Activated naive CD4-positive, alpha-beta T cell treated with anti-CD3 and anti-CD28 coated beads for 36 hours (primary cell): ENCODE results near the gene SAV1. TPM values are rescaled to one million over a fixed set of nuclear protein-coding genes. Genes with fewer than 3 reads are reported as not detected.
"Not testable (repeated sequence)": the region's sequence is repeated elsewhere in the genome, so short reads cannot be mapped to it uniquely, and the experiment has no call there.

Experiments used
- CTCF ChIA-PET: fragments of 350-600 bp; sonication (Branson Sonifier 250); formaldehyde crosslinking; loops from one replicate; lab custom pipeline; 2021; ENCODE audit warnings: antibody characterized with exemption; lab: Charles Lee
- DNase-seq: peaks from one replicate; pipeline ENCODE4 v3.0.0-alpha.2; 2020
- H3K27ac Mint-ChIP-seq: one replicate; pipeline ENCODE4 v1.8.0; 2021; ENCODE audit warnings: mild to moderate bottlenecking, mixed read lengths
- H3K27me3 Mint-ChIP-seq: one replicate; pipeline ENCODE4 v1.8.0; 2021; ENCODE audit warnings: low read depth, mixed read lengths
- H3K36me3 Mint-ChIP-seq: one replicate; pipeline ENCODE4 v1.8.0; 2021; ENCODE audit warnings: low read depth, mixed read lengths
- H3K4me1 Mint-ChIP-seq: one replicate; pipeline ENCODE4 v1.8.0; 2021; ENCODE audit warnings: low read depth, mixed read lengths
- H3K4me3 Mint-ChIP-seq: one replicate; pipeline ENCODE4 v1.8.0; 2021; ENCODE audit warnings: mild to moderate bottlenecking, moderate library complexity, mixed read lengths
- H3K9me3 Mint-ChIP-seq: one replicate; pipeline ENCODE4 v1.8.0; 2021; ENCODE audit warnings: mixed read lengths
- intact Hi-C: fragments of 100-400 bp; cut with micrococcal nuclease; formaldehyde crosslinking; loops from one replicate; pipeline ENCODE4 v1.15.1; 2023
- total RNA-seq, 2 experiments: library from RNA; stranded (reverse); gene quantifications; one replicate each; pipeline ENCODE4 v1.2.3, GENCODE V29; 2021

Gene SAV1
- total RNA-seq, 2 experiments from 2014 or later = 12.7 to 13.5 TPM

DNA sequence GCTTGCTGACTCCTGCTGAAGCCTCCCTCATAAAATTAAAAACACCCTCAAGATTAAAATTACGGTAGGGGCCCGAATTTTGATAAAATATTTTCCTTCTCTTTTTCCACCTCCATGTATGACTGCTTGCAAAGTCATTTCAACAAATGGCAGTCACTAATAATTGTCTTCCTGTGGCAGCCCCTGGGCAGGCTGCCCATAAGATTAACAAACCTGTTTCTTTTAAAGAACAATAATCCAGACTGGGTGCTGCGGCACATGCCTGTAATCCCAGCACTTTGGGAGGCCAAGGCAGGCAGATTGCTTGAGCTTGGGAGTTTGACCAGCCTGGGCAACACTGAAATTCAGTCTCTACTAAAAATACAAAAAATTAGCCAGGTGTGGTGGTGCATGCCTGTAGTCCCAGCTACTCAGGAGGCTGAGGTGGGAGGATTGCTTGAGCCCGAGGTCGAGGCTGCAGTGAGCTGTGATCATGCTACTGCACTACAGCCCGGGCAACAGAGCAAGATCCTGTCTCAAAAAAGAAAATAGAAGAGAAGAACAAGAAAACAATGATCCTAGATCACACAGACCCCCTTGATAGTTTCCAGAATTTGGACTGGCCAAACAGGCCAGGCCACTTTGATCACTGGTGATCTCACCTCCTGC, 8.7 kb downstream of the SAV1 start:
- CTCF ChIA-PET = no interaction called here
- H3K4me1 Mint-ChIP-seq = peaks cover 13% of the 10 kb centered on the region
- intact Hi-C loops = no loop called here
- H3K36me3 Mint-ChIP-seq = peaks cover 17% of the 10 kb centered on the region
- DNase-seq = no peak
- no peak overlapping the region for H3K27ac Mint-ChIP-seq
- H3K27me3 Mint-ChIP-seq = no peaks in the 10 kb centered on the region
- no peaks in the 10 kb centered on the region for H3K9me3 Mint-ChIP-seq
- H3K4me3 Mint-ChIP-seq = no peak overlapping the region

DNA sequence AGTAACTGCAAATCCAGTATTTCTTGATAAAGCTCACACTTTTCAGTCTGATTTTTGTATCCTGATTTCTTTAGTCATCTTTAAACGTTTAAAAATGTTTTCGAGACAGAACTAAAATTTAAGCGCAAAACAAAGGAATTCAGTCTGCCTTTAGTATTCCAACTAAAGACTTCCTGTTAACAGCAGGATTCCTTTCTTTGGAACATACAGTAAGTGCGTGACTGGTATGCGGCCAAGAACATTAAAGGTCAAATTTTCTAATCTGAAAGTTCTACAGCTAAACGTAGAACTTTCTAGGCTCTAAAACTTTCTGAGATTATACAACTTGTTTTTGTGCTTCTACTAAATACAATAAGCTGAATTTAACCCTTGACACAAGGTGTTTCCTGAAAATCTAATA, 9.9 kb downstream of the SAV1 start:
- intact Hi-C loops = no loop called here
- Mint-ChIP-seq H3K27ac (no peak overlapping the region), H3K4me3 (no peak overlapping the region), H3K9me3 (no peaks in the 10 kb centered on the region), H3K27me3 (no peaks in the 10 kb centered on the region), H3K36me3 (peaks cover 14% of the 10 kb centered on the region), H3K4me1 (peaks cover 7% of the 10 kb centered on the region)
- no peak for DNase-seq
- CTCF ChIA-PET = interaction anchor here (2.4 kb wide), 1 partner anchor 120 kb away, joined by 5 read pairs; no protein-coding TSS in a partner anchor

DNA sequence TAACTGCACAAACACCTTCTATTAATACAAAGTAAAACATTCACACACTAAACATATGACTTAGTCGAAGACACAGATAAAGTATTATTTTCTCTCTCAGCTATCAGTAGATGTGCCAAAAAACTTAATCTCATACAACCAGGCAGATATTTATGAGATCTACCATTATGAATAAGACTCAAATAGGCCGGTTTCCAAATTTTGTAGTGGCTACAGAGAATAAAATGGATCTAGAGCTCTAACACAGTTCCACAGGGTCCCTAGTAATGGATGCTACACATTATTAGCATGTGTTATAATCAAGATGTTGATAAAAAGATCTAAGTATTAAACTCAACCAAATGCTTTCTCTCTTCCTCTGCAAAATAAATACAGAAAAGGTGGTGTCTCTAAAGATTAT, 10.4 kb downstream of the SAV1 start:
- Mint-ChIP-seq H3K36me3 (peaks cover 14% of the 10 kb centered on the region), H3K4me1 (peaks cover 7% of the 10 kb centered on the region), H3K9me3 (no peaks in the 10 kb centered on the region), H3K27me3 (no peaks in the 10 kb centered on the region), H3K27ac (no peak overlapping the region), H3K4me3 (no peak overlapping the region)
- intact Hi-C loops = no loop called here
- DNase-seq = no peak
- CTCF ChIA-PET = interaction anchor here (2.4 kb wide), 1 partner anchor 120 kb away, joined by 5 read pairs; no protein-coding TSS in a partner anchor

DNA sequence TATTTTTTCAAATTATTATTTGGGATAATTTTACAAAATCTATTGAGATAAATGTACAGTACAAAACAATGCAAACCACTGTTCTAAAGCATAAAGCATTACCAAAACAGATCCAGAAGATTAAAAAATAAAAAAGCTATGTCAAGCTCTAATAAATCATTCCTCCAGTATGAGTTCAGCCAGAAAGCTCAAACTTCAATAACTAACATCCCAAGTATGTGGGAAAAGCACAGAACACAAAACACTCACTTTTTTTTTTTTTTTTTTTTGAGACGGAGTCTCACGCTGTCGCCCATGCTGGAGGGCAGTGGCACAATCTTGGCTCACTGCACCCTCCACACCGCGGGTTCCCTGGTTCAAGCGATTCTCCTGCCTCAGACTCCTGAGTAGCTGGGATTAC, 11.3 kb downstream of the SAV1 start:
- no peaks in the 10 kb centered on the region for H3K9me3 Mint-ChIP-seq
- H3K4me3 Mint-ChIP-seq = no peak overlapping the region
- no peak overlapping the region for H3K27ac Mint-ChIP-seq
- H3K4me1 Mint-ChIP-seq = peaks cover 7% of the 10 kb centered on the region
- CTCF ChIA-PET = interaction anchor here (0.7 to 2.4 kb wide), 4 partner anchors 10 to 121 kb away, joined by 3 to 5 read pairs (median 4); no protein-coding TSS in a partner anchor
- H3K36me3 Mint-ChIP-seq = peaks cover 16% of the 10 kb centered on the region
- intact Hi-C loops = no loop called here
- no peak for DNase-seq
- no peaks in the 10 kb centered on the region for H3K27me3 Mint-ChIP-seq

DNA sequence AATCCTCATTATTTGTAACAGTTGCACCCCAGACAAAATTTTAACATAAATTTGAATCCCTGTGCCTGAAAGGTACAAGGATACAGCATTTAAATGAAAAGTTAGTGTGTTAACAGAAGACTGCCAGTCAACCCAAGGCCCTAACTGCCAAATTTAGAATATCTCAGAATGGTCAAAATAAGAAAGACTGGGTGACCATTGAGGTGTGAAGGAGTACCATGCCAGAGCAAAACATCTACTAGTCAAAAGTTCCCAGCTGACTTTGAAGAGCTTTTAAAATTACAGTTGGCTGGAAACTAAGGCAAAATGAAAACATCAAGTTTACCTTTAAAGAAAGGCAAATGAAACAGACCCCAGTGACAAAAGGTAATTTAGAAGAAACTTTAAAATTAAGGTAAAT, 18.4 kb downstream of the SAV1 start:
- CTCF ChIA-PET = no interaction called here
- intact Hi-C loops = no loop called here
- H3K4me1 Mint-ChIP-seq = no peaks in the 10 kb centered on the region

DNA sequence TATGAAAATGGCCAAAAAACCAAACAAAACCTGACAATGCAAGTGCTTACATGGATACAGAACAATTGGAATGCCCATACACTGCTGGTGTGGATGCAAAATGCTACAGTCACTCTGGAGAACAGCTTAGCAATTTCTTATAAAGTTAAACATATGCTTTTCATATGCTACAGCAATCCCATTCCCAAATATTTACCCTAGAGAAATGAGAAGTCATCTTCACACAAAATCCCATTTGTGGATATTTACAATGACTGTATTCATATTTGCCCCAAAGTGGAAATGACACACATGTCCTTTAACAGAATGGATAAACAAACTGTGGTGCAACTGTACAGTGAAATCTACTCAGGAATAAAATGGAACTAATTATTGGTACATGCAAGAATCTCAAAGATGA, 20.4 kb downstream of the SAV1 start:
- CTCF ChIA-PET = no interaction called here
- Mint-ChIP-seq H3K27ac (no peak overlapping the region), H3K4me1 (no peaks in the 10 kb centered on the region), H3K4me3 (no peak overlapping the region), H3K27me3 (no peaks in the 10 kb centered on the region), H3K36me3 (peaks cover 6% of the 10 kb centered on the region), H3K9me3 (no peaks in the 10 kb centered on the region)
- intact Hi-C loops = no loop called here
- DNase-seq = no peak

More for the DNA sequence above, 18.4 kb downstream of the SAV1 start:
- H3K27me3 Mint-ChIP-seq = no peaks in the 10 kb centered on the region
- H3K4me3 Mint-ChIP-seq = no peak overlapping the region
- H3K9me3 Mint-ChIP-seq = no peaks in the 10 kb centered on the region
- peaks cover 2% of the 10 kb centered on the region for H3K36me3 Mint-ChIP-seq
- no peak for DNase-seq
- H3K27ac Mint-ChIP-seq = no peak overlapping the region

DNA sequence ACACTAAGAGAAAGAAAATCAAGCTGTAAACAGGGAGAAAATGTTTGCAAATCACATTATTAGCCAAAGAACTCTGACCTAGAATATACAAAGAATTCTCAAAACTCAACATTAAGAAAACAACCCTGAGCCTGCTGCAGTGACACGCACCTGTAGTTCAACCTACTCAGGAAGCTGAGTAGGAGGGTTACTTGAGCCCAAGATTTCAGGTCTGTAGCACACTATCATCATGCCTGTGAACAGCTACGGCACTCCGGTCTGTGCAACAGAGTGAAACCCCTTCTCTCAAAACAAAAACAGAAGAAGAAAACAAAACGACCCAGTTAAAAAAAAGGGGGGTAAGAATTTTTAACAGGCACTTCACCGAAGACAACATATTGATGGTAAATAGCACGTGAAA, 20.8 kb downstream of the SAV1 start:
- Mint-ChIP-seq H3K9me3 (no peaks in the 10 kb centered on the region), H3K4me1 (no peaks in the 10 kb centered on the region), H3K27me3 (no peaks in the 10 kb centered on the region), H3K36me3 (peaks cover 6% of the 10 kb centered on the region), H3K4me3 (no peak overlapping the region), H3K27ac (no peak overlapping the region)
- intact Hi-C loops = no loop called here
- CTCF ChIA-PET = no interaction called here
- no peak for DNase-seq

DNA sequence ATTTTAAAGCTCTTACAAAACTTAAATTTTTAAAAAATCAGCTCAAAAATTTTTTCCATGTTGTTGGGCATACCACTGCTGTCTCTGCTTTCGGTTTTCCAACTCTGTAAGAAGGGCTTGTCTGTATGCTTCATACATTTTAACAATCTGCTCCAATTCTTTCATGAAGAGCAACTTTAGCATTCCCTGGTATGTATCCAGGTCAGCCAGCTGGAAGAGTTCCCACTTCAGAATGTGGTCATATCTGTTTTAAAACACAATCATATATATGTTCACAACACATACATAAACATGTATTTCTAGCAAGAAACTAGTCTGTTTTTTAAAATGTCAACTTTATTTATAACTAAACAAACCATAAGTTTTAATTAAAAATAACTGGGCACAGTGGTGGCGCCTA, 33.0 kb downstream of the SAV1 start:
- no peak for DNase-seq
- intact Hi-C loops = no loop called here
- H3K4me3 Mint-ChIP-seq = no peak overlapping the region
- H3K27me3 Mint-ChIP-seq = no peaks in the 10 kb centered on the region
- no peaks in the 10 kb centered on the region for H3K4me1 Mint-ChIP-seq
- H3K9me3 Mint-ChIP-seq = no peaks in the 10 kb centered on the region
- H3K36me3 Mint-ChIP-seq = peaks cover 3% of the 10 kb centered on the region
- CTCF ChIA-PET = no interaction called here
- H3K27ac Mint-ChIP-seq = no peak overlapping the region

DNA sequence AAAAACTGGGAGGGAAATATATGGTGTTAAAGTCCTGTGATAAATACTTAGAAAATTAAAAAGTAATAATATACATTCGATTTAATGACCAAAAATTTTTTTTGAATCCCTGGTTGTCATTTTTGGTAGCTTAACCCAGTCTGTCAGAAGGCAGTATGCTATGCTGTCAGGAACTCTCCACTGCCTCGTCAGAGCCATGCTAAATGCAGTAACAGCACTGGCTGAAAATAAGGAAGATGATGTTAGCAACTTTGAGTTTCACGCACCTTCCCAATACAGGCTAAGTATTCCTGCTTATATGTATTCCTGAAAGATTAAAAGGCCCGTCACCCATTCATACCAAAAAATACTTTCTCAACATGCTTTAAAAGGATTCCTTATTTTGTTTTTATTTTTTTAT, 34.2 kb downstream of the SAV1 start:
- Mint-ChIP-seq H3K4me3 (no peak overlapping the region), H3K9me3 (no peaks in the 10 kb centered on the region), H3K4me1 (no peaks in the 10 kb centered on the region), H3K36me3 (peaks cover 2% of the 10 kb centered on the region), H3K27ac (no peak overlapping the region), H3K27me3 (no peaks in the 10 kb centered on the region)
- intact Hi-C loops = no loop called here
- CTCF ChIA-PET = no interaction called here
- DNase-seq = no peak

DNA sequence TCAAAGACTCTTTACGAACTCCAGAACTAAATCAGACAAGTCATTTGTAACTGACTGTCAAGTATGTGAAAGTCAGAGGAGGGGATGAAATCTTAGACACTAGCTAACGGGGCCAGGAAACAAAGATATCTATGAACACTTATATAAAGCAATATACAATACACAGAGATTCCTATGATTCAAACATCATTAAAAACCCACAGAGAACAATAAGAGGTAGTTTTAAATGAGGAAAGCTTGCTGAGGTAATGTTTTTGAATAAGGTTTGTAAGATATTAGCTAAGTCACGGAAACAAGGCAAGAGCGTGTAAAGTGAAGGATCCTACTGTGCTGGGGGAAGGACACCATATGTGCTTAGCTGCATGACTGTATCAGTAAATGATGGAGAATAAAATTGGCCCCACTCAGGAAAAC, 36.7 kb downstream of the SAV1 start:
- CTCF ChIA-PET = interaction anchor here (0.6 to 0.9 kb wide), 2 partner anchors 14 to 71 kb away, joined by 3 to 5 read pairs; partner anchors contain the start of gene ATL1
- Mint-ChIP-seq H3K4me3 (no peak overlapping the region), H3K27ac (no peak overlapping the region), H3K4me1 (no peaks in the 10 kb centered on the region), H3K9me3 (no peaks in the 10 kb centered on the region), H3K36me3 (peaks cover 2% of the 10 kb centered on the region), H3K27me3 (no peaks in the 10 kb centered on the region)
- intact Hi-C loops = no loop called here
- no peak for DNase-seq

DNA sequence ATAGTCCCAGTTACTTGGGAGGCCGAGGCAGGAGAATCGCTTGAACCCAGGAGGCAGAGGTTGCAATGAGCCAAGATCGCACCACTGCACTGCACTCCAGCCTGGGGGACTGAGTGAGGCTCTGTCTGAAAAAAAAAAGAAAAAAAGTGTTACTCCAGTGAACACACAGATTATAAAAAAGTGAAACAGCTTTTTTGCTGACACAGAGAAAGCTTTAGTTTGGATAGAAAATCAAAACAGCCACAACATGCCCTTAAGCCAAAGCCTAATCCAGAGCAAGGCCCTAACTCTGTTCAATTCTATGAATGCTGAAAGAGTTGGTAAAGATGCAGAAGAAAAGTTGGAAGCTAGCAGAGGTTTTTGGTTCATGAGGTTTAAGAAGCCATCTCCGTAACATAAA, 43.2 kb downstream of the SAV1 start:
- DNase-seq, H3K27me3 Mint-ChIP-seq, H3K9me3 Mint-ChIP-seq, H3K4me3 Mint-ChIP-seq, H3K27ac Mint-ChIP-seq, H3K36me3 Mint-ChIP-seq, intact Hi-C loops, H3K4me1 Mint-ChIP-seq: not testable (repeated sequence)
- CTCF ChIA-PET = interaction anchor here (1.2 to 1.9 kb wide), 2 partner anchors 153 to 235 kb away, joined by 4 to 6 read pairs; no protein-coding TSS in a partner anchor

DNA sequence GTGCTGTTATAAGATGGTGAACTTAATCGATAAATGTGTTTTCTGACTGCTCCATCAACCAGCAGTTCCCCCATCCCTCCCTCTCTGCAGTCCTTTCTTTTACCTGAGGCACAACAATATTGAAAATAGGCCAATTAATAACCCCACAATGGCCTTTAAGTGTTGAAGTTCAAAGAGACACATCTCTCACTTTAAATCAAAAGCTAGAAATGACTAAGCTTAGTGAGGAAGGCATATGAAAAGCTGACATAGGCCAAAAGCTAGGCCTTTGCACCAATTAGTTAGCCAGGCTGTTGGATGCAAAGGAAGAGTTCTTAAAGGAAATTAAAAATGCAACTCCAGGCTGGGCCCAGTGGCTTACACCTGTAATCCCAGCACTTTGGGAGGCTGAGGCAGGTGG, 43.7 kb downstream of the SAV1 start:
- Mint-ChIP-seq H3K9me3 (no peaks in the 10 kb centered on the region), H3K4me1 (no peaks in the 10 kb centered on the region), H3K36me3 (no peaks in the 10 kb centered on the region), H3K4me3 (no peak overlapping the region), H3K27ac (no peak overlapping the region), H3K27me3 (no peaks in the 10 kb centered on the region)
- no peak for DNase-seq
- CTCF ChIA-PET = interaction anchor here (1.2 to 1.9 kb wide), 2 partner anchors 154 to 236 kb away, joined by 4 to 6 read pairs; no protein-coding TSS in a partner anchor
- intact Hi-C loops = no loop called here

DNA sequence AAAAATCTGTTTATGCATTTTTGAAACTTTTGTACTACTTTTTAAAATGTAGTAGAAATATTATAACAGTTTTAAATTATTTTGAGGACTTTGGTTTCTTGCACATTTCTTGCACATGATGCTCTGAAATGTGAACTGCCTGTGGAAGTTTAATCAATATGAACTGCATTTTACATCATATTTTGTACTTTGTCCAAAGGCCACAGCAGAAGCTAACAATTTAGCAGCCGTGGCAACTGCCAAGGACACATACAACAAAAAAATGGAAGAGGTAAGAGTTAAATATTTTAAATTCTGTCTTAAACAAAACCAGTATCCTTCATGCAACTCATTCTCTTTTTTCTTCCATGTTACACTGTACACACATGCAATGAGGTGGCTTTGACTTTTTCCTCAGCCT, 45.1 kb downstream of the SAV1 start:
- no peak for DNase-seq
- intact Hi-C loops = no loop called here
- no peaks in the 10 kb centered on the region for H3K4me1 Mint-ChIP-seq
- no peak overlapping the region for H3K27ac Mint-ChIP-seq
- no peaks in the 10 kb centered on the region for H3K27me3 Mint-ChIP-seq
- CTCF ChIA-PET = no interaction called here
- no peak overlapping the region for H3K4me3 Mint-ChIP-seq
- H3K36me3 Mint-ChIP-seq = no peaks in the 10 kb centered on the region
- H3K9me3 Mint-ChIP-seq = no peaks in the 10 kb centered on the region
